H9 (cell line): ENCODE measurements around the gene DMP1. TPM values are rescaled to one million over a fixed set of nuclear protein-coding genes. Genes with fewer than 3 reads are reported as not detected.

Source experiments
- DNase-seq: peaks from one replicate; pipeline ENCODE4 v3.0.0-alpha.2; 2017
- H2AFZ ChIP-seq: one replicate; pipeline ENCODE4 v1.6.1; 2013; ENCODE audit warnings: mild to moderate bottlenecking, low read length, control low read depth, moderate library complexity
- H2AK5ac ChIP-seq: 2 replicates; pipeline ENCODE4 v1.6.1; 2013; ENCODE audit warnings: low read length, control low read depth, mixed read lengths; ENCODE audit not compliant: insufficient read length
- H2BK120ac ChIP-seq: one replicate; pipeline ENCODE4 v1.6.1; 2013; ENCODE audit warnings: low read depth, mild to moderate bottlenecking, low read length, control low read depth, inconsistent platforms; ENCODE audit not compliant: poor library complexity, severe bottlenecking
- H2BK12ac ChIP-seq: 2 replicates; pipeline ENCODE4 v1.6.1; 2013; ENCODE audit warnings: low read length, control low read depth, mixed read lengths, low read depth; ENCODE audit not compliant: insufficient read length
- H2BK15ac ChIP-seq: 2 replicates; pipeline ENCODE4 v1.6.1; 2013; ENCODE audit warnings: low read depth, low read length, control low read depth
- H2BK20ac ChIP-seq: one replicate; pipeline ENCODE4 v1.6.1; 2013; ENCODE audit warnings: low read depth, mild to moderate bottlenecking, low read length, control low read depth, inconsistent platforms; ENCODE audit not compliant: poor library complexity, severe bottlenecking
- H2BK5ac ChIP-seq: 2 replicates; pipeline ENCODE4 v1.6.1; 2013; ENCODE audit warnings: low read length, control low read depth, mixed read lengths; ENCODE audit not compliant: insufficient read length
- H3K14ac ChIP-seq: 2 replicates; pipeline ENCODE4 v1.6.1; 2013; ENCODE audit warnings: low read length, control low read depth; ENCODE audit not compliant: insufficient read depth
- H3K18ac ChIP-seq: 2 replicates; pipeline ENCODE4 v1.6.1; 2013; ENCODE audit warnings: low read depth, mild to moderate bottlenecking, mixed read lengths, low read length, control low read depth; ENCODE audit not compliant: insufficient read length
- H3K23ac ChIP-seq: 2 replicates; pipeline ENCODE4 v1.6.1; 2013; ENCODE audit warnings: low read length, control low read depth, mixed read lengths, low read depth; ENCODE audit not compliant: insufficient read length
- H3K23me2 ChIP-seq: 2 replicates; pipeline ENCODE4 v1.6.1; 2013; ENCODE audit warnings: low read depth, mild to moderate bottlenecking, mixed read lengths, low read length, control low read depth; ENCODE audit not compliant: insufficient read length, poor library complexity, severe bottlenecking
- H3K27ac ChIP-seq: 2 replicates; pipeline ENCODE4 v1.5.1; 2013; ENCODE audit warnings: low read length, control low read depth, mixed read lengths, low read depth; ENCODE audit not compliant: insufficient read length
- H3K27me3 ChIP-seq: 2 replicates; pipeline ENCODE4 v1.6.1; 2013; ENCODE audit warnings: low read length, control low read depth, inconsistent platforms; ENCODE audit not compliant: insufficient read depth
- H3K4ac ChIP-seq: 2 replicates; pipeline ENCODE4 v1.6.1; 2013; ENCODE audit warnings: low read depth, mild to moderate bottlenecking, control low read depth, inconsistent platforms, low read length, moderate library complexity
- H3K4me1 ChIP-seq: 2 replicates; pipeline ENCODE4 v1.6.1; 2013; ENCODE audit warnings: low read length, control low read depth, inconsistent platforms; ENCODE audit not compliant: insufficient read depth
- H3K4me2 ChIP-seq: 2 replicates; pipeline ENCODE4 v1.6.1; 2013; ENCODE audit warnings: low read length, control low read depth, mixed read lengths; ENCODE audit not compliant: insufficient read length, insufficient read depth
- H3K56ac ChIP-seq: 2 replicates; pipeline ENCODE4 v1.6.1; 2013; ENCODE audit warnings: low read depth, mild to moderate bottlenecking, mixed read lengths, low read length, control low read depth; ENCODE audit not compliant: insufficient read length
- H3K79me1 ChIP-seq: 2 replicates; pipeline ENCODE4 v1.6.1; 2013; ENCODE audit warnings: low read depth, mild to moderate bottlenecking, moderate library complexity, low read length, control low read depth, inconsistent platforms; ENCODE audit not compliant: insufficient read depth, poor library complexity, severe bottlenecking
- H3K79me2 ChIP-seq: 2 replicates; pipeline ENCODE4 v1.6.1; 2013; ENCODE audit warnings: low read length, control low read depth, inconsistent platforms; ENCODE audit not compliant: insufficient read depth
- H3K9ac ChIP-seq: 2 replicates; pipeline ENCODE4 v1.6.1; 2013; ENCODE audit warnings: low read length, control low read depth, mixed read lengths; ENCODE audit not compliant: insufficient read length; ENCODE audit errors: extremely low read depth
- H3K9me3 ChIP-seq: one replicate; pipeline ENCODE4 v1.6.1; 2013; ENCODE audit warnings: low read depth, low read length, inconsistent platforms; ENCODE audit not compliant: control insufficient read depth
- H3T11ph ChIP-seq: one replicate; pipeline ENCODE4 v1.6.1; 2013; ENCODE audit warnings: mild to moderate bottlenecking, low read length, control low read depth, inconsistent platforms
- H4K20me1 ChIP-seq: one replicate; pipeline ENCODE4 v1.6.1; 2013; ENCODE audit not compliant: control insufficient read depth, insufficient read length, insufficient read depth
- H4K5ac ChIP-seq: 2 replicates; pipeline ENCODE4 v1.6.1; 2013; ENCODE audit warnings: low read depth, mild to moderate bottlenecking, mixed read lengths, low read length, control low read depth; ENCODE audit not compliant: insufficient read length
- H4K8ac ChIP-seq: replicated peaks from 2 replicates; pipeline ENCODE4 v1.6.1; 2013; ENCODE audit warnings: low read length, control low read depth, mixed read lengths, low read depth; ENCODE audit not compliant: insufficient read length
- H4K91ac ChIP-seq: 2 replicates; pipeline ENCODE4 v1.6.1; 2013; ENCODE audit warnings: low read depth, mild to moderate bottlenecking, moderate library complexity, mixed read lengths, low read length, control low read depth; ENCODE audit not compliant: insufficient read length
- H3K27ac Mint-ChIP-seq, 3 experiments: 2 replicates in 2 of 3; 3 replicates in 1 of 3; pipeline ENCODE4 v1.8.0; 2020 to 2021; ENCODE audit warnings: mixed read lengths in 3 of 3, mild to moderate bottlenecking in 1 of 3, moderate library complexity in 1 of 3
- H3K27me3 Mint-ChIP-seq: 2 replicates; pipeline ENCODE4 v1.8.0; 2021; ENCODE audit warnings: low read depth, mild to moderate bottlenecking, moderate library complexity, mixed read lengths
- H3K36me3 Mint-ChIP-seq, 3 experiments: 2 replicates in 2 of 3; 3 replicates in 1 of 3; pipeline ENCODE4 v1.8.0; 2020 to 2021; ENCODE audit warnings: low read depth in 3 of 3, mixed read lengths in 3 of 3; ENCODE audit not compliant: insufficient read depth in 1 of 3
- H3K4me1 Mint-ChIP-seq, 2 experiments: 2 replicates each; pipeline ENCODE4 v1.8.0; 2020; ENCODE audit warnings: mixed read lengths in 2 of 2
- H3K4me3 Mint-ChIP-seq, 2 experiments: 2 replicates in 1 of 2; 3 replicates in 1 of 2; pipeline ENCODE4 v1.8.0; 2020 to 2021; ENCODE audit warnings: mild to moderate bottlenecking in 2 of 2, mixed read lengths in 2 of 2, moderate library complexity in 1 of 2
- H3K9me3 Mint-ChIP-seq, 2 experiments: 2 replicates in 1 of 2; 3 replicates in 1 of 2; pipeline ENCODE4 v1.8.0; 2020; ENCODE audit warnings: mild to moderate bottlenecking in 2 of 2, mixed read lengths in 2 of 2, moderate library complexity in 1 of 2
- WGBS: extraction: QIAGEN DNeasy Blood & Tissue Kit; methylation state at CpG from one replicate; pipeline ENCODE4 v1.1.7; 2013; ENCODE audit warnings: missing lambda C conversion rate, low lambda C conversion rate, mixed read lengths; ENCODE audit not compliant: insufficient read length; ENCODE audit errors: extremely low coverage; 5-methylcytosine and 5-hydroxymethylcytosine counted together
- total RNA-seq: library from RNA; stranded (reverse); gene quantifications from 2 replicates; pipeline ENCODE4 v1.2.1, GENCODE V29; 2021
- TF ChIP-seq, protein P1 (sequence below): fragments of 200-600 bp; sonication (generic); conservative IDR thresholded peaks from 3 replicates; pipeline ENCODE4 v1.8.0; 2021; ENCODE audit warnings: antibody characterized with exemption, mild to moderate bottlenecking

Gene DMP1
- total RNA-seq, 1 experiment from 2014 or later, result not detected

DNA sequence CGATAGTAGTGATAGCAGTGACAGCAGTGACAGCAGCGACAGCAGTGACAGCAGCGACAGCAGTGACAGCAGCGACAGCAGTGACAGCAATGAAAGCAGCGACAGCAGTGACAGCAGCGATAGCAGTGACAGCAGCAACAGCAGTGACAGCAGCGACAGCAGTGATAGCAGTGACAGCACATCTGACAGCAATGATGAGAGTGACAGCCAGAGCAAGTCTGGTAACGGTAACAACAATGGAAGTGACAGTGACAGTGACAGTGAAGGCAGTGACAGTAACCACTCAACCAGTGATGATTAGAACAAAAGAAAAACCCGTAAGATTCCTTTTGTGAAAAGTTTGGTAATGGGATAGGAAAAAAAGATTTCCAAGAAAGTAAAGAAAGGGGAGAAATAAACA lies 33.8 kb upstream of the DMP1 start:
- Histone ChIP-seq H2BK12ac (no peak overlapping the region), H3K18ac (no peak overlapping the region), H2AK5ac (no peak overlapping the region), H3K23ac (no peak overlapping the region), H3K9me3 (no peaks in the 10 kb centered on the region), H3K27me3 (no peaks in the 10 kb centered on the region), H3K4me1 (no peaks in the 10 kb centered on the region), H3K14ac (no peak overlapping the region), H3K4me2 (no peak overlapping the region), H3K9ac (no peak overlapping the region), H3T11ph (no peak overlapping the region), H4K5ac (no peak overlapping the region), H3K79me1 (no peaks in the 10 kb centered on the region), H3K27ac (no peak overlapping the region), H4K20me1 (no peaks in the 10 kb centered on the region), H2BK5ac (no peak overlapping the region), H3K56ac (no peak overlapping the region), H2BK15ac (no peak overlapping the region), H2BK20ac (no peak overlapping the region), H2AFZ (no peak overlapping the region), H3K79me2 (no peaks in the 10 kb centered on the region), H4K8ac (no peak overlapping the region), H3K4ac (no peak overlapping the region), H4K91ac (no peak overlapping the region), H3K23me2 (no peaks in the 10 kb centered on the region), H2BK120ac (no peak overlapping the region)
- DNase-seq, result no peak
- no CpG with 5 or more reads among the region's 9 CpGs for WGBS
- Mint-ChIP-seq H3K9me3 (no peaks in the 10 kb centered on the region), H3K27me3 (no peaks in the 10 kb centered on the region; the same call in 1 of the 2 replicates), H3K36me3 (no peaks in the 10 kb centered on the region), H3K4me1 (peaks cover 0 to 4% of the 10 kb centered on the region in 2 experiments; a peak in 1 of 4 replicates), H3K27ac (no peak overlapping the region), H3K4me3 (no peak overlapping the region)
- TF ChIP-seq, protein P1, sequence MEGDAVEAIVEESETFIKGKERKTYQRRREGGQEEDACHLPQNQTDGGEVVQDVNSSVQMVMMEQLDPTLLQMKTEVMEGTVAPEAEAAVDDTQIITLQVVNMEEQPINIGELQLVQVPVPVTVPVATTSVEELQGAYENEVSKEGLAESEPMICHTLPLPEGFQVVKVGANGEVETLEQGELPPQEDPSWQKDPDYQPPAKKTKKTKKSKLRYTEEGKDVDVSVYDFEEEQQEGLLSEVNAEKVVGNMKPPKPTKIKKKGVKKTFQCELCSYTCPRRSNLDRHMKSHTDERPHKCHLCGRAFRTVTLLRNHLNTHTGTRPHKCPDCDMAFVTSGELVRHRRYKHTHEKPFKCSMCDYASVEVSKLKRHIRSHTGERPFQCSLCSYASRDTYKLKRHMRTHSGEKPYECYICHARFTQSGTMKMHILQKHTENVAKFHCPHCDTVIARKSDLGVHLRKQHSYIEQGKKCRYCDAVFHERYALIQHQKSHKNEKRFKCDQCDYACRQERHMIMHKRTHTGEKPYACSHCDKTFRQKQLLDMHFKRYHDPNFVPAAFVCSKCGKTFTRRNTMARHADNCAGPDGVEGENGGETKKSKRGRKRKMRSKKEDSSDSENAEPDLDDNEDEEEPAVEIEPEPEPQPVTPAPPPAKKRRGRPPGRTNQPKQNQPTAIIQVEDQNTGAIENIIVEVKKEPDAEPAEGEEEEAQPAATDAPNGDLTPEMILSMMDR, result no peak
